ENCODE measurements around the gene TCF23. TPM values are rescaled to one million over a fixed set of nuclear protein-coding genes. Genes with fewer than 3 reads are reported as not detected.
"Not testable (repeated sequence)": the region's sequence is repeated elsewhere in the genome, so short reads cannot be mapped to it uniquely, and the experiment has no call there.

TCF23 gene
- total RNA-seq, 1 donor from 2014 or later: not detected

DNA sequence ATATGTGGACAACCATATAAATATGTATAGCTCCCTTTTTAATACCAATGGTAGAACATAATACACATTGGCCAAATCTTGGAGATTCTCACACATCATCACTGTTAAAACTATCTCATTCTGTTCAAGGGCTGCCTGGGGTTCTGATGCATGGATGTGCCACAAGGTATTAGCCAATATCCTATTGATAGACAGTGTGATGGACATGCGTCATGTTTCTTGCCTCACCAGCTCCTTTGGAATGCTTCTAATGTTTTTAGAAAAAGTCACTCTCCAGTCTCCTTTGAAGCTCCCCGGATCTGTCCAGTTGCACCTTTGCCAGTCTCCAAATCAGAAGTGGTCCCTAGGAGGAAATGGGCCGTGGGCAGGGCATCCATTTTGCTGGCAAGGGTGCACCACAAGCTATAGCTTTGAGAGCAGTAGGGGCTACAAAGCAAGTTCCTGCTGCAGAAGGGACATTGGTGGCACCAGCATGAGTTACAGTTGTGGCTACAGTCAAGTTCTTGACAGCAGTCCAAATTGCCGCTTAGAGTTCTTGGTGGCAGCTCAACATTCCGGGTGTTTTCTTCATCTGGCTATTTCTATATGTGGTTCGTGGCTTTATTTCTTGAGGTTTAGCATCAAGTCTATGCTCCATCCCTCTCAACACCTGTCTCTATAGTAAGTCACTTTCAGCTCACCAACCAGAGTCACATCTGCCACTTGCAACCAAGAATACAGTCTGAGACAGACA is 38.0 kb downstream of the TCF23 start:
- Mint-ChIP-seq H3K4me1 (ENCODE audit: low read depth) (peaks cover 10% of the 10 kb centered on the region), H3K9me3 (ENCODE audit: low read depth) (no peaks in the 10 kb centered on the region), H3K4me3 (ENCODE audit: unreplicated experiment) (no peak overlapping the region), H3K27me3 (ENCODE audit: low read depth) (peaks cover 2% of the 10 kb centered on the region), H3K36me3 (ENCODE audit: low read depth) (no peaks in the 10 kb centered on the region), H3K27ac (ENCODE audit: unreplicated experiment) (no peak overlapping the region)
- no peak for DNase-seq (ENCODE audit: low spot score)
- TF ChIP-seq, protein P1, sequence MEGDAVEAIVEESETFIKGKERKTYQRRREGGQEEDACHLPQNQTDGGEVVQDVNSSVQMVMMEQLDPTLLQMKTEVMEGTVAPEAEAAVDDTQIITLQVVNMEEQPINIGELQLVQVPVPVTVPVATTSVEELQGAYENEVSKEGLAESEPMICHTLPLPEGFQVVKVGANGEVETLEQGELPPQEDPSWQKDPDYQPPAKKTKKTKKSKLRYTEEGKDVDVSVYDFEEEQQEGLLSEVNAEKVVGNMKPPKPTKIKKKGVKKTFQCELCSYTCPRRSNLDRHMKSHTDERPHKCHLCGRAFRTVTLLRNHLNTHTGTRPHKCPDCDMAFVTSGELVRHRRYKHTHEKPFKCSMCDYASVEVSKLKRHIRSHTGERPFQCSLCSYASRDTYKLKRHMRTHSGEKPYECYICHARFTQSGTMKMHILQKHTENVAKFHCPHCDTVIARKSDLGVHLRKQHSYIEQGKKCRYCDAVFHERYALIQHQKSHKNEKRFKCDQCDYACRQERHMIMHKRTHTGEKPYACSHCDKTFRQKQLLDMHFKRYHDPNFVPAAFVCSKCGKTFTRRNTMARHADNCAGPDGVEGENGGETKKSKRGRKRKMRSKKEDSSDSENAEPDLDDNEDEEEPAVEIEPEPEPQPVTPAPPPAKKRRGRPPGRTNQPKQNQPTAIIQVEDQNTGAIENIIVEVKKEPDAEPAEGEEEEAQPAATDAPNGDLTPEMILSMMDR (IDR thresholded peaks at IDR 0.05): no peak

DNA sequence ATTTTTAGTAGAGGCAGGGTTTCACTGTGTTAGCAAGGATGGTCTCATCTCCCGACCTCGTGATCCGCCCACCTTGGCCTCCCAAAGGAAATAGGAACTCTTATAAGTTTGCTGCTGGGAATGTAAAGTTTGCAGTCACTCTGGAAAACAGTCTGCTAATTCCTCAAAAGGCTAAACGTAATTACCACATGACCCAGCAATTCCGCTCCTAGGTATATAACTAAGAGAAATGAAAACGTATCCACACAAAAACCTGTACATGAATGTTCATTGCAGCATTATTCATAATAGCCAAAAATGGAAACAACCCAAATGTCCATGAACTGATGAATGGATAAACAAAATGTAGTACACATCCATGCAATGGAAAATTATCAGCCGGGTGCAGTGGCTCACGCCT is 41.2 kb downstream of the TCF23 start:
- no peaks in the 10 kb centered on the region for H3K36me3 Mint-ChIP-seq (ENCODE audit: low read depth)
- TF ChIP-seq, protein P1 (IDR thresholded peaks at IDR 0.05): no peak
- peaks cover 4% of the 10 kb centered on the region for H3K27me3 Mint-ChIP-seq (ENCODE audit: low read depth)
- H3K4me3 Mint-ChIP-seq (ENCODE audit: unreplicated experiment): no peak overlapping the region
- no peaks in the 10 kb centered on the region for H3K9me3 Mint-ChIP-seq (ENCODE audit: low read depth)
- no peak for DNase-seq (ENCODE audit: low spot score)
- no peak overlapping the region for H3K27ac Mint-ChIP-seq (ENCODE audit: unreplicated experiment)
- H3K4me1 Mint-ChIP-seq (ENCODE audit: low read depth): peaks cover 9% of the 10 kb centered on the region

DNA sequence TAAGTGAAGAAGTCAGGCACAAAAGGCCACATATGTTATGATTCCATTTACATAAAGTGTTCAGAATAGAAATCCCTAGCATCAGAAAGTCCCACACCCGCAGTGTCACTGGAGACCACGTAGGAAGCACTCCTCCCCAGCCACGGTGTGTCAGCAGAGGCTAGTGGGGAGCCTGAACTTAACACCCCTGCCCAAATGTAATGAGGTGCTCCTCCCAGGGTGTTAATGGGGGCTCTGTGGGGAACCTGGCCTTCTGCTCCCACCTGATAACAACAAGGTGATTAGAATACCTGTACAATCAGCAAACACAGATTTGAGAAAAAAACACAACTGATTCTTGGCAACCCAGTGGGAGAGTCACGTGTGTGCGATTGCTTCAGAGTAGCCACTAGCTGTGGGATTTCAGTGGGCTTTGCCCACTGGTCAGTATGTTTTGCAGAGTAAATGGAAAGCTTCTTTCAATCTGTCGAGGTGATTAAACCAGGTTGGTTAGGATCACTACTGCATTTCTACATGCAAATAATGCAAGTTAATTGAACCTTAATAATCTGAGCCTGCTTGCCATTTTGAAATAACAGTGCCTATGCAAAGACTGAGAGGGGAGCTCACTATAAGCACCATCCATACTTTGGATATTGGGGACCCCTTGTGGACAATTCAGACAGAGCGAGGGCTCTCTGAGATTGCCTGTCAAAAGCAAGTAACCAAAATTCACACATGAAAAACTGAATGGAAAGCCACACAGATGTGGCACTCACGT is 42.4 kb downstream of the TCF23 start:
- Mint-ChIP-seq H3K4me1 (ENCODE audit: low read depth) (no peaks in the 10 kb centered on the region), H3K9me3 (ENCODE audit: low read depth) (no peaks in the 10 kb centered on the region), H3K27me3 (ENCODE audit: low read depth) (peaks cover 4% of the 10 kb centered on the region), H3K4me3 (ENCODE audit: unreplicated experiment) (no peak overlapping the region), H3K27ac (ENCODE audit: unreplicated experiment) (no peak overlapping the region), H3K36me3 (ENCODE audit: low read depth) (no peaks in the 10 kb centered on the region)
- TF ChIP-seq, protein P1 (IDR thresholded peaks at IDR 0.05): peak; percentile 83
- no peak for DNase-seq (ENCODE audit: low spot score)

DNA sequence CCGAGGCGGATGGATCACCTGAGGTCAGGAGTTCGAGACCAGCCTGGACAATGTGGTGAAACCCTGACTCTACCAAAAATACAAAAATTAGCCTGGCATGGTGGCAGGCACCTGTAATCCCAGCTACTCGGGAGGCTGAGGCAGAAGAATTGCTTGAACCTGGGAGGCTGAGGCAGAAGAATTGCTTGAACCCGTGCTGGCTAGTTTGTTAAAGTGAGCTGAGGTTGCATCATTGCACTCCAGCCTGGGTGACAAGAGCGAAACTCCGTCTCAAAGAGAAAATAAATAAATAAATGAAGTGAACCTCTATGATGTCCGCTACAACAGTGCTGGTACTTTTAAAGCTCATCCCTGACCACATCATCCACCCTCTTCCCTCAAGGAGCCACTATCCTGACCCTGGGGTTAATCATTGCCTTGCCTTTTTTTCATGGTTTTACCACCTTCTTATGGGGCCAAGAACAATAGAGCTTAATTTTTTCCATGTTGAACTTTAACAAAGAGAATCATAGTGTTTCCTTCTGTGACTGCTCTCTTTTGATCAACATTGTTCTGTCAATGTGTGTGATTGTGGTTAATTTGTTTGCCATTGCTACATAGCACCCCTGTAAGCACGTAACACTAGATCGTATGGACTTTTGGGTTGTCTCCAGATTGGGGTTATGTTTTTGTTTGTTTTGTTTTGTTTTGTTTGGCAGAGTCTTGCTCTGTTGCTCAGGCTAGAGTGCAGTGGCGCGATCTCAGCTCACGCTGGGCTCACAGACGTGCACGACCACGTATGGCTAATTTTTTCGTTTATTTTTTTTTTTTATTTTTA is 45.9 kb downstream of the TCF23 start:
- TF ChIP-seq, protein P1 (IDR thresholded peaks at IDR 0.05): no peak
- Mint-ChIP-seq H3K4me3 (ENCODE audit: unreplicated experiment) (no peak overlapping the region), H3K27ac (ENCODE audit: unreplicated experiment) (no peak overlapping the region), H3K36me3 (ENCODE audit: low read depth) (peaks cover 2% of the 10 kb centered on the region), H3K27me3 (ENCODE audit: low read depth) (peaks cover 4% of the 10 kb centered on the region), H3K4me1 (ENCODE audit: low read depth) (no peaks in the 10 kb centered on the region), H3K9me3 (ENCODE audit: low read depth) (no peaks in the 10 kb centered on the region)
- DNase-seq (ENCODE audit: low spot score): no peak

DNA sequence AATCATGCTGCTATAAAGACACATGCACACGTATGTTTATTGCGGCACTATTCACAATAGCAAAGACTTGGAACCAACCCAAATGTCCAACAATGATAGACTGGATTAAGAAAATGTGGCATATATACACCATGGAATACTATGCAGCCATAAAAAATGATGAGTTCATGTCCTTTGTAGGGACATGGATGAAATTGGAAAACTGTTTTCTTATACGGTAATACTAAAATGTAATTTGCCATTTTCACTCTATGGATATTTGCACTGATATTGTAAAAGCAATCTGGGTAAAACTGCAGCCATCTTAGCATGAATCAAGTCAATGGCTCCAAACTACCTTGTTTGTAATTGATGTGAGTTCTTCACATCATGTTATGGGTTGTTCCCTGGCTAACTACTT is 47.0 kb downstream of the TCF23 start:
- not testable (repeated sequence) for H3K27me3 Mint-ChIP-seq (ENCODE audit: low read depth); H3K27ac Mint-ChIP-seq (ENCODE audit: unreplicated experiment); H3K4me3 Mint-ChIP-seq (ENCODE audit: unreplicated experiment); H3K36me3 Mint-ChIP-seq (ENCODE audit: low read depth); DNase-seq (ENCODE audit: low spot score); H3K4me1 Mint-ChIP-seq (ENCODE audit: low read depth); H3K9me3 Mint-ChIP-seq (ENCODE audit: low read depth)

DNA sequence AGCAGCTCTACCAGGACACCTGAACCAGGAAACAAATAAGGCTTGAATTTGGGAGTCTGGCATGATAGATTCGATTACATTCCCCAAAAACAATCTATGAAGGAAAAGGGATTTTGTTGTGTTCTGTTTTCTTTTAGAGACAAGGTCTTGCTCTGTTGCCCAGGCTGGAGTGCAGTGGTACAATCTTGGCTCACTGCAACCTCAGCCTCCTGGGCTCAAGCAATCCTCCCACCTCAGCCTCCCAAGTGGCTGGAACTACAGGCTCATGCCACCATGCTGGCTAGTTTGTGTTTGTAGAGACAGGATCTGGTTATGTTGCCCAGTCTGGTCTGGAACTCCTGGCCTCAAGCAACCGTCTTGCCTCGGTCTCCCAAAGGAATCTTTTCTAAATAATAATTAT is 49.3 kb downstream of the TCF23 start:
- H3K36me3 Mint-ChIP-seq (ENCODE audit: low read depth): peaks cover 13% of the 10 kb centered on the region
- H3K9me3 Mint-ChIP-seq (ENCODE audit: low read depth); H3K4me1 Mint-ChIP-seq (ENCODE audit: low read depth); H3K27me3 Mint-ChIP-seq (ENCODE audit: low read depth); H3K4me3 Mint-ChIP-seq (ENCODE audit: unreplicated experiment); DNase-seq (ENCODE audit: low spot score); H3K27ac Mint-ChIP-seq (ENCODE audit: unreplicated experiment): not testable (repeated sequence)

Measured in chondrocyte (in vitro differentiated cells).